Fibroblast of lung (primary cell): ENCODE measurements around the gene SLAIN1.

Experiments
- CTCF ChIP-seq, 2 donors: IDR thresholded peaks in 1 of 2; conservative IDR thresholded peaks in 1 of 2; 1 replicate in 1 of 2; 2 replicates in 1 of 2; pipeline ENCODE4 v1.5.1; 2011 to 2012; ENCODE audit warnings: low read length in 2 of 2, control low read depth in 1 of 2, inconsistent platforms in 1 of 2, low read depth in 1 of 2, mild to moderate bottlenecking in 1 of 2
- EZH2 ChIP-seq: IDR thresholded peaks from 2 replicates; pipeline ENCODE4 v1.5.1; 2012; ENCODE audit warnings: low read length, control low read depth, mild to moderate bottlenecking; ENCODE audit errors: missing control alignments

DNA sequence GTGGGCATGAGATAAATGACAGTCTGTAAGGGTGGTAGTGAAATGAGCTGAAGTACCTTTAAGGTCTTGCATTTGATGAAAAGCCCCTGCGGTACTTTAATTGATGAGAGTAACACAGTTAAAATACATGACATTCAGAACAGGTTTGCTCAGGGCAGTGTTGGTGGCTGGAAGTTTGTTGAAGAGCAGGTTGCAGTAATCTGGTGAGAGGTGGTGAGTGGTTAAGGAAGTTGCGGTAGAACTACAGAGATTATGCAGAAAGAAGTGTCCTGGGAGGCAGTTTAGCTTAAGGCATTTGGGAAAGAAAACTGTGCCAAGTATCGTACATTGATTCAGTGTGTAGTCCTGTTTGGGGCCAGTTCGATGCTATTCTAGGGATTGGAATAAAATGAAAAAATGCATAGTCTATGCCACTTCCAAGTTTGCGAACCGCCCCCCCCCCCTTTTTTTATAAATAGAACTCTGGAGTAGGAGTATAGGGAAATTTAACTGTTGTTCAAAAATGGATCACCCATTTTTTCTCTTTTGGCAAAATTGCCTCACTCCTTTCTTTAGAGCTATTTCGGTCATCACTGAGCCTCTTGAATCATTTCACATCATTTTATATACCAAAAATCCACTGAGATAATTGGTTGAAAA lies 42.7 kb downstream of the SLAIN1 start:
- TF ChIP-seq CTCF (conservative IDR thresholded peaks at IDR 0.05 in 1 of 2, IDR thresholded peaks at IDR 0.05 in 1 of 2; ENCODE audit: low read depth in 1 of 2, low read length in 2 of 2) (no peak), EZH2 (no peak)
